Measurements from ENCODE around the gene ARHGEF6.
"Not testable (repeated sequence)": the region's sequence is repeated elsewhere in the genome, so short reads cannot be mapped to it uniquely, and the experiment has no call there.

ARHGEF6 gene

DNA sequence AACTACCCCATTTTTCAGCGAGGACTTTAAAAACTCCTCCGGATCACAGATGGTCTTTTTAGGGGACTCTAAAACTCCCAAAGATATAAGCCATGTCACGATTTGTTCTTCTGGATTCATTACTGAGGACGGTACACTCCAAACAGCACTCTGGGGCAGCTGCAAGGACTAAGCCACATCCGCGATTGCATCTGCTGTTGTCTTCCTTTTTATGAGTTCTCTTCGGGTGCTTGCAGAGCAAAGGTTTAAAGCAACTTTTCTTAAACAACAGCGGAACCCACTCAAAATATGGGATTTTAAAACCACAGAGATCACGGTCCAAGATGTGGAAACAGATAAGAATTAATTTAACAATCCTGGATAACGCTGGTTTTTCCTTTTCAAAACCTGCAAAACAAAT is at the start of gene ARHGEF6:
Gene ARHGEF6 (minus strand): TSS at position 170 of the 400 bp plus-strand sequence. CDS start 50 bp downstream, at position 120.
- Mint-ChIP-seq H3K4me3 (peak within 1 kb of the TSS; percentile 81), H3K4me1 (peaks cover 43% of the 10 kb centered on the region), H3K27me3 (no peaks in the 10 kb centered on the region), H3K27ac (peak within 1 kb of the TSS; percentile 90), H3K36me3 (no peaks in the 10 kb centered on the region), H3K9me3 (no peaks in the 10 kb centered on the region)
- no peak for ATAC-seq

GRCh38 chrX:136829413-136829812 is 48.7 kb upstream of the ARHGEF6 start:
- H3K9me3 Mint-ChIP-seq: no peaks in the 10 kb centered on the region
- peaks cover 6% of the 10 kb centered on the region for H3K36me3 Mint-ChIP-seq
- no peaks in the 10 kb centered on the region for H3K4me1 Mint-ChIP-seq
- no peaks in the 10 kb centered on the region for H3K27me3 Mint-ChIP-seq
- H3K4me3 Mint-ChIP-seq: no peak overlapping the region
- no peak overlapping the region for H3K27ac Mint-ChIP-seq
- no peak for ATAC-seq

GRCh38 chrX:136828830-136829229 is 48.1 kb upstream of the ARHGEF6 start:
- no peaks in the 10 kb centered on the region for H3K4me1 Mint-ChIP-seq
- H3K27ac Mint-ChIP-seq: no peak overlapping the region
- no peak overlapping the region for H3K4me3 Mint-ChIP-seq
- H3K27me3 Mint-ChIP-seq: no peaks in the 10 kb centered on the region
- ATAC-seq: no peak
- H3K36me3 Mint-ChIP-seq: peaks cover 6% of the 10 kb centered on the region
- no peaks in the 10 kb centered on the region for H3K9me3 Mint-ChIP-seq

GRCh38 chrX:136827026-136827425 is 46.3 kb upstream of the ARHGEF6 start:
- H3K27ac Mint-ChIP-seq: no peak overlapping the region
- no peak overlapping the region for H3K4me3 Mint-ChIP-seq
- H3K27me3 Mint-ChIP-seq: no peaks in the 10 kb centered on the region
- H3K9me3 Mint-ChIP-seq: no peaks in the 10 kb centered on the region
- H3K36me3 Mint-ChIP-seq: peaks cover 6% of the 10 kb centered on the region
- ATAC-seq: no peak
- H3K4me1 Mint-ChIP-seq: no peaks in the 10 kb centered on the region

GRCh38 chrX:136825771-136826170 is 45.0 kb upstream of the ARHGEF6 start:
- Mint-ChIP-seq H3K4me3 (no peak overlapping the region), H3K4me1 (no peaks in the 10 kb centered on the region), H3K9me3 (no peaks in the 10 kb centered on the region), H3K27ac (no peak overlapping the region), H3K27me3 (no peaks in the 10 kb centered on the region), H3K36me3 (peaks cover 14% of the 10 kb centered on the region)
- ATAC-seq: no peak

DNA sequence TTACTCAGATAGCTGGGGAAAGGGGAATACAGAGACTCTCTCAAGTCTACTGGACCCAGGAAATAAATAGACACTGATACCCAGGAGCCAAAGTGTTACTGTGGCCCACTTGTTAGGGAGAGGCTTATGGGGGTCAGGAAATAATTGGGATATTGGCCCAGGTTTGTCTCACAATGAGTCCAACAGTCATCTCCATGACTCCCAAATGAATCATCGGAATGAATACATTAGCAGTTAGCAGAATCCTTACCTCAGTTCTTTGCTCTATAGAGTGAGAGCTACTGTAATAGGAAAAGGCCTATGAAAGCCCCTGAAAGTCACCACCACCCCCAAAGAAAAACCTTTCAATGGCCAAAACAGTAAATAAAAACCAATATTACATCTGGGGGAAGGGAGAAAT is 42.4 kb upstream of the ARHGEF6 start:
- Mint-ChIP-seq H3K27ac (no peak overlapping the region), H3K4me1 (no peaks in the 10 kb centered on the region), H3K4me3 (no peak overlapping the region), H3K9me3 (no peaks in the 10 kb centered on the region), H3K36me3 (peaks cover 21% of the 10 kb centered on the region), H3K27me3 (no peaks in the 10 kb centered on the region)
- no peak for ATAC-seq

GRCh38 chrX:136822337-136823095 is 41.8 kb upstream of the ARHGEF6 start:
- Mint-ChIP-seq H3K36me3 (peaks cover 22% of the 10 kb centered on the region), H3K27ac (no peak overlapping the region), H3K4me1 (no peaks in the 10 kb centered on the region), H3K9me3 (no peaks in the 10 kb centered on the region), H3K27me3 (no peaks in the 10 kb centered on the region), H3K4me3 (no peak overlapping the region)
- ATAC-seq: no peak

DNA sequence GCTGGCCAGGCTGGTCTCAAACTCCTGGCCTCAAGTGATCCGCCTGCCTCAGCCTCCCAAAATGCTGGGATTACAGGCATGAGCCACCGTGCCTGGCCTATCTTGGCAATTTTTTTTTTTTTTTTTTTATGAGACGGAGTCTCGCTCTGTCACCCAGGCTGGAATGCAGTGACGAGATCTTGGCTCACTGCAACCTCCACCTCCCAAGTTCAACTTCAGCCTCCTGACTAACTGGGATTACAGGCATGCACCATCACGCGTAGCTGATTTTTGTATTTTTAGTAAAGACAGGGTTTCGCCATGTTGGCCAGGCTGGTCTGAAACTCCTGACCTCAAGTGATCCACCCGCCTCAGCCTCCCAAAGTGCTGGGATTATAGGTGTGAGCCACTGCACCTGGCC is 39.0 kb upstream of the ARHGEF6 start:
- H3K9me3 Mint-ChIP-seq, ATAC-seq, H3K27me3 Mint-ChIP-seq, H3K4me3 Mint-ChIP-seq, H3K4me1 Mint-ChIP-seq, H3K27ac Mint-ChIP-seq: not testable (repeated sequence)
- peaks cover 15% of the 10 kb centered on the region for H3K36me3 Mint-ChIP-seq

DNA sequence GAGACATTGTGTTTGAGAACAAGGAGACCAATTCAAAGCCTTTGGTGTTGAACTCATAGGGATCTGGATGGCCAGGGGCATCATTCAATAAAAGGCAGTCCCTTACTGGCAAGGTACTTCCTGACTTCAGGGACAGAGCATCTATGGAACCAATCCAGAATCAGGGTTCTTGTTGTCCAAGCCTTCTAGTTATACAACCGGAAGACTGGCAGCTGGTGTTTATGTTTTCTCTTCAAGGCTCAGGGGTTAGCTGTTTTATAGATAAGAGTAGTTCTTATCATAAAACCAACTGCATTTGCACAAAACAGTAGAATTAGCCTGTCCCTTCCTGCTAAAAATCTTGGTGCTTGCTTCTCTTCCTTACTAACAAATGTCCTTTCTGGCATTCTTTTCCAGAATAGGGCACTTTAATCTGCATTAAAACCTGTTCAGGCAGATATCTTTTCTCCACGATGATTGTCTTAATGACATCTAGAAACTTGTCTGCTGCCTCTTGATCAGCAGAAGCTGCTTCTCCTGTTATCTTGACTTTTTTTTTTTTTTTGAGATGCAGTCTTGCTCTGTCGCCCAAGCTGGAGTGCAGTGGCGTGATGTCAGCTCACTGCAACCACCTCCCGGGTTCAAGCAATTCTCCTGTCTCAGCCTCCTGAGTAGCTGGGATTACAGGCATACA is 38.4 kb upstream of the ARHGEF6 start:
- Mint-ChIP-seq H3K4me1 (no peaks in the 10 kb centered on the region), H3K4me3 (no peak overlapping the region), H3K36me3 (peaks cover 15% of the 10 kb centered on the region), H3K9me3 (no peaks in the 10 kb centered on the region), H3K27me3 (no peaks in the 10 kb centered on the region), H3K27ac (no peak overlapping the region)
- ATAC-seq: no peak

- H3K36me3 Mint-ChIP-seq: peaks cover 15% of the 10 kb centered on the region
- no peaks in the 10 kb centered on the region for H3K27me3 Mint-ChIP-seq
- no peak overlapping the region for H3K4me3 Mint-ChIP-seq
- H3K4me1 Mint-ChIP-seq: no peaks in the 10 kb centered on the region
- no peaks in the 10 kb centered on the region for H3K9me3 Mint-ChIP-seq
- H3K27ac Mint-ChIP-seq: no peak overlapping the region
- ATAC-seq: no peak
These were observed 36.2 kb upstream of the ARHGEF6 start for GRCh38 chrX:136816975-136817374.

GRCh38 chrX:136814847-136815750 is 34.4 kb upstream of the ARHGEF6 start:
- Mint-ChIP-seq H3K27me3 (no peaks in the 10 kb centered on the region), H3K4me1 (no peaks in the 10 kb centered on the region), H3K9me3 (no peaks in the 10 kb centered on the region), H3K36me3 (peaks cover 8% of the 10 kb centered on the region), H3K27ac (no peak overlapping the region), H3K4me3 (no peak overlapping the region)
- ATAC-seq: no peak

DNA sequence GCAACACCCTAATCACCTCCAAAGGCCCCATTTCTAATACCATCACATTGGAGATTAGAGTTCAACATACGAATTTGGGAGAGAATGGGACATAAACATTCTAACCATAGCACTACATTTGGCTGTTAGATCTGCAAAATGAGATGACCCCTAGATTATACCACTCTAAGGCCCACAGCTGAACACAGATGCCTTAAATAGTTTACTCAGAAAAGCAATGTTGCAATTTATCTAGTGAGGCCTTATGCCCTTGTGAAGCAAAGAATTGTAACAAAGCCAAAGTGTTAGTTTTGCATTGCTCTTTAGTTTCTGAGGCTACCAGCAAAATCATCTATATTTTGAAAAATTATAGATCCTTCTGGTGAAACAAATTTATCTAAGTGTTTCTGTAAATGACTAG is 31.6 kb upstream of the ARHGEF6 start:
- H3K4me3 Mint-ChIP-seq: no peak overlapping the region

GRCh38 chrX:136810493-136810892 is 29.8 kb upstream of the ARHGEF6 start:
- no peak overlapping the region for H3K4me3 Mint-ChIP-seq
- no peaks in the 10 kb centered on the region for H3K36me3 Mint-ChIP-seq
- no peak for ATAC-seq
- no peaks in the 10 kb centered on the region for H3K27me3 Mint-ChIP-seq
- no peak overlapping the region for H3K27ac Mint-ChIP-seq
- no peaks in the 10 kb centered on the region for H3K9me3 Mint-ChIP-seq
- H3K4me1 Mint-ChIP-seq: no peaks in the 10 kb centered on the region

More for the DNA sequence above, 31.6 kb upstream of the ARHGEF6 start:
- no peak for ATAC-seq
- Mint-ChIP-seq H3K9me3 (no peaks in the 10 kb centered on the region), H3K27me3 (no peaks in the 10 kb centered on the region), H3K27ac (no peak overlapping the region), H3K4me1 (no peaks in the 10 kb centered on the region), H3K36me3 (no peaks in the 10 kb centered on the region)

GRCh38 chrX:136806891-136807410 is 26.2 kb upstream of the ARHGEF6 start:
- H3K36me3 Mint-ChIP-seq: no peaks in the 10 kb centered on the region
- H3K4me1 Mint-ChIP-seq: no peaks in the 10 kb centered on the region
- no peak overlapping the region for H3K27ac Mint-ChIP-seq
- no peak for ATAC-seq
- H3K4me3 Mint-ChIP-seq: no peak overlapping the region
- no peaks in the 10 kb centered on the region for H3K27me3 Mint-ChIP-seq
- no peaks in the 10 kb centered on the region for H3K9me3 Mint-ChIP-seq

DNA sequence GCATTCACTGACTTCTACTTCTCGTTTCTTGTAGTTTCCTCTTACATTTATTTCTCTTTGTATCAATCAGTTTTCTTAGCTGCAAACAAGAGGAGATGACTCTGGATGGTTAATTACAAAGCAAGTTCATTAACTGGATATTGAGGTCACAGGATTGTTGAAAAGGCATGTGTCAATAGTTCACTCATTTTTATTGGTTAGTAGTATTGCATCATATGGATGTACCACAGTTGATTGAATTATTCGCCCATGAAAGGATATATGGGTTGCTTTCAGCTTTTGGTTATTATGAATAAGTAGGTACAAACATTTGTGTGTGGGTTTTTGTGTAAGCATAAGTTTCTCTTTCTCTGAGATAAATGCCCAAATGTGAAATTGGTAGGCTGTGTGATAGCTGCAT is 21.8 kb upstream of the ARHGEF6 start:
- ATAC-seq: no peak
- Mint-ChIP-seq H3K4me3 (no peak overlapping the region), H3K27me3 (no peaks in the 10 kb centered on the region), H3K4me1 (peaks cover 7% of the 10 kb centered on the region), H3K27ac (no peak overlapping the region), H3K36me3 (no peaks in the 10 kb centered on the region), H3K9me3 (no peaks in the 10 kb centered on the region)

All from stimulated activated memory B cell treated with anti-CD40 and anti-IgM and Interleukin-4, amounts not matched to agents 10 μg/mL and 1 μg/mL and 100 μg/mL, for 72 hours (primary cell).